K562 (cell line): Measurements from ENCODE around the gene USP6. TPM values are rescaled to one million over a fixed set of nuclear protein-coding genes. Genes with fewer than 3 reads are reported as not detected.
"Not testable (repeated sequence)": the region's sequence is repeated elsewhere in the genome, so short reads cannot be mapped to it uniquely, and the experiment has no call there.

ENCODE experiments used
- ATAC-seq: fragments of 200-7000 bp; cut with Tn5 transposase; 3 replicates; pipeline ENCODE4 v1.9.1; 2020; ENCODE audit warnings: moderate library complexity
- BruUV-seq: library from RNA; stranded (reverse); fragments of 400-500 nt; replicated peaks from 2 replicates; lab custom pipeline; 2021; lab: Mats Ljungman, UMichigan
- CTCF ChIA-PET: fragments of 300-600 bp; formaldehyde crosslinking; extraction: SDS; loops from one replicate; lab custom pipeline; 2021; ENCODE audit warnings: low intra/inter-chr PET ratio; lab: Yijun Ruan, JAX
- POLR2A ChIA-PET: fragments of 300-600, 350-650 bp; sonication (Branson Sonifier 250); formaldehyde crosslinking; extraction: SDS; loops from one replicate; lab custom pipeline; 2021; ENCODE audit warnings: antibody characterized with exemption, inconsistent platforms; lab: Yijun Ruan, JAX
- DNase-seq, 4 experiments: peaks; one replicate each; pipeline versions ENCODE4 v3.0.0 to v3.0.0-alpha.2; 2011 to 2018; ENCODE audit warnings: low spot score in 3 of 4, mixed read lengths in 3 of 4; ENCODE audit errors: extremely low read depth in 1 of 4
- FAIRE-seq: peaks from 2 replicates; lab custom pipeline; 2011; peaks lifted over from hg19 to GRCh38; lab: Jason Lieb, UNC
- H2AFZ ChIP-seq: 2 replicates; pipeline ENCODE4 v1.6.0; 2011; ENCODE audit warnings: low read depth, low read length, control low read depth, inconsistent platforms
- H3K27ac ChIP-seq: fragments of 200-600 bp; 3 replicates; pipeline ENCODE4 v1.8.0; 2011; ENCODE audit warnings: low read depth, mild to moderate bottlenecking, control low read depth, inconsistent platforms, low read length, moderate library complexity, mixed read lengths; ENCODE audit errors: extremely low read depth
- H3K27me3 ChIP-seq, 2 experiments: fragments of 300-600 bp in 1 of 2; 2 replicates in 1 of 2; 3 replicates in 1 of 2; pipeline versions ENCODE4 v1.6.0 to v1.8.0; 2011; ENCODE audit warnings: inconsistent platforms in 2 of 2, low read length in 2 of 2, mild to moderate bottlenecking in 1 of 2, mixed read lengths in 1 of 2, moderate library complexity in 1 of 2; ENCODE audit not compliant: control insufficient read depth in 2 of 2, insufficient read depth in 2 of 2
- H3K36me3 ChIP-seq: fragments of 300-600 bp; 3 replicates; pipeline ENCODE4 v1.8.0; 2011; ENCODE audit warnings: mild to moderate bottlenecking, low read length, inconsistent platforms; ENCODE audit not compliant: control insufficient read depth, insufficient read depth
- H3K4me1 ChIP-seq, 2 experiments: fragments of 200-600 bp in 1 of 2; replicated peaks in 1 of 2; 2 replicates in 1 of 2; 3 replicates in 1 of 2; pipeline versions ENCODE4 v1.5.1 to v1.8.0; 2011; ENCODE audit warnings: inconsistent platforms in 2 of 2, low read length in 2 of 2, mild to moderate bottlenecking in 1 of 2, mixed read lengths in 1 of 2, moderate library complexity in 1 of 2; ENCODE audit not compliant: control insufficient read depth in 2 of 2, insufficient read depth in 2 of 2
- H3K4me2 ChIP-seq: 2 replicates; pipeline ENCODE4 v1.6.1; 2011; ENCODE audit warnings: low read length, control low read depth, inconsistent platforms, mixed read lengths; ENCODE audit not compliant: insufficient read depth
- H3K4me3 ChIP-seq: fragments of 200-600 bp; sonication (generic), shearing (Covaris generic); 2 replicates; pipeline ENCODE4 v1.5.1; 2016; ENCODE audit warnings: control low read depth, inconsistent platforms
- H3K79me2 ChIP-seq: fragments of 200-600 bp; 3 replicates; pipeline ENCODE4 v1.8.0; 2011; ENCODE audit warnings: low read length, inconsistent platforms; ENCODE audit not compliant: control insufficient read depth, insufficient read depth
- H3K9ac ChIP-seq, 2 experiments: 2 replicates each; pipeline versions ENCODE4 v1.6.0 to v1.6.1; 2011; ENCODE audit warnings: low read depth in 2 of 2, low read length in 2 of 2, control low read depth in 1 of 2, inconsistent platforms in 1 of 2, mild to moderate bottlenecking in 1 of 2, mixed read lengths in 1 of 2; ENCODE audit not compliant: insufficient read depth in 1 of 2
- H3K9me1 ChIP-seq: one replicate; pipeline ENCODE4 v1.6.0; 2011; ENCODE audit warnings: inconsistent platforms, mild to moderate bottlenecking, low read length, moderate library complexity; ENCODE audit not compliant: control insufficient read depth, insufficient read depth
- H3K9me3 ChIP-seq: replicated peaks from 2 replicates; pipeline ENCODE4 v1.5.1; 2011; ENCODE audit warnings: low read depth, low read length, inconsistent platforms; ENCODE audit not compliant: control insufficient read depth, insufficient read depth
- H4K20me1 ChIP-seq: replicated peaks from 2 replicates; pipeline ENCODE4 v1.6.1; 2011; ENCODE audit warnings: low read length, inconsistent platforms, mixed read lengths; ENCODE audit not compliant: control insufficient read depth, insufficient read depth
- ARID1B ChIP-seq: fragments of 450-650 bp; IDR thresholded peaks from 2 replicates; pipeline ENCODE4 v1.6.1; 2016; ENCODE audit warnings: antibody characterized with exemption, mild to moderate bottlenecking, inconsistent platforms
- BDP1 ChIP-seq: IDR thresholded peaks from 3 replicates; pipeline ENCODE4 v1.6.1; 2011; ENCODE audit not compliant: insufficient read length, insufficient read depth
- HNRNPLL ChIP-seq: fragments of 200-400 bp; formaldehyde crosslinking; IDR thresholded peaks from 2 replicates; pipeline ENCODE4 v1.6.1; 2017; ENCODE audit warnings: low read length, low read depth, mild to moderate bottlenecking; ENCODE audit not compliant: poor library complexity, severe bottlenecking
- POLR3A ChIP-seq: IDR thresholded peaks from 2 replicates; pipeline ENCODE4 v1.6.1; 2011; ENCODE audit warnings: borderline replicate concordance, mild to moderate bottlenecking, moderate library complexity; ENCODE audit not compliant: insufficient read length, insufficient read depth; ENCODE audit errors: extremely low read depth
- SAFB ChIP-seq: fragments of 200-400 bp; formaldehyde crosslinking; IDR thresholded peaks from 2 replicates; pipeline ENCODE4 v1.6.1; 2017; ENCODE audit warnings: low read depth, low read length, borderline replicate concordance
- SIX5 ChIP-seq, 2 experiments: IDR thresholded peaks; 2 replicates each; pipeline ENCODE4 v1.6.1; 2011; ENCODE audit warnings: low read length in 2 of 2, borderline replicate concordance in 1 of 2, low read depth in 1 of 2, mild to moderate bottlenecking in 1 of 2, moderate library complexity in 1 of 2; ENCODE audit not compliant: insufficient read depth in 1 of 2
- SMAD4 ChIP-seq: fragments of 250-450 bp; sonication (Bioruptor Pico); conservative IDR thresholded peaks from 2 replicates; pipeline ENCODE4 v1.8.0; 2021; ENCODE audit warnings: inconsistent platforms, mild to moderate bottlenecking, moderate library complexity
- ZC3H8 ChIP-seq: fragments of 450-650 bp; IDR thresholded peaks from 2 replicates; pipeline ENCODE4 v1.6.1; 2017
- ZFP36 ChIP-seq: fragments of 150-350 bp; IDR thresholded peaks from 2 replicates; pipeline ENCODE4 v1.6.1; 2018; ENCODE audit warnings: low read length, low read depth; ENCODE audit not compliant: partially characterized antibody
- ZNF232 ChIP-seq: sonication (generic); formaldehyde crosslinking; IDR thresholded peaks from 2 replicates; pipeline ENCODE4 v1.8.0; 2022; ENCODE audit warnings: mild to moderate bottlenecking, missing genetic modification reagents
- ZNF766 ChIP-seq: fragments of 200-800 bp; sonication (Bioruptor generic); conservative IDR thresholded peaks from 2 replicates; pipeline ENCODE4 v1.6.1; 2016; ENCODE audit warnings: missing genetic modification characterization, missing compliant biosample characterization
- WGBS: fragments of 100-300 bp; shearing (Covaris generic); methylation state at CpG from one replicate; pipeline ENCODE4 v1.1.6; 2016; ENCODE audit warnings: low coverage, mixed read lengths; ENCODE audit not compliant: insufficient coverage; ENCODE audit errors: missing lambda C conversion rate; 5-methylcytosine and 5-hydroxymethylcytosine counted together
- in situ Hi-C: fragments of 300-500 bp; cut with MboI; formaldehyde crosslinking; loops from 4 replicates; pipeline ENCODE4 v1.15.0; 2018; ENCODE audit warnings: inconsistent platforms, mixed read lengths
- intact Hi-C: fragments of 100-400 bp; cut with micrococcal nuclease; formaldehyde crosslinking; loops from 2 replicates; pipeline ENCODE4 v1.14.2; 2022
- polyA plus RNA-seq, 8 experiments: library from polyadenylated mRNA; depleted of rRNA in 4 of 8; stranded (reverse) in 5 of 8; unstranded in 3 of 8; fragments of >200 nt; fragmentation: Nextera tagmentation in 2 of 8; fragmentation: Illumina TruSeq in 1 of 8; extraction: Ambion mirVana in 2 of 8; extraction: Trizol in 1 of 8; gene quantifications; 2 replicates each; pipeline versions ENCODE4 v1.2.1 to v1.2.3, GENCODE V29; 2011 to 2014; ENCODE audit warnings: inconsistent platforms in 1 of 8, missing spikeins in 1 of 8
- total RNA-seq, 7 experiments: library from RNA; depleted of rRNA in 6 of 7; stranded (reverse); fragments of >200 nt in 6 of 7; fragmentation: Illumina TruSeq in 2 of 7; extraction: Trizol in 2 of 7; gene quantifications; 2 replicates each; pipeline versions ENCODE4 v1.2.1 to v1.2.3, GENCODE V29; 2011 to 2021; ENCODE audit warnings: low replicate concordance in 1 of 7
- TF ChIP-seq, protein P1 (sequence below), 2 experiments: fragments of 150-350 bp in 1 of 2; IDR thresholded peaks; 2 replicates each; pipeline ENCODE4 v1.6.1; 2012 to 2016; ENCODE audit warnings: low read depth in 2 of 2, low read length in 2 of 2, mild to moderate bottlenecking in 1 of 2, moderate library complexity in 1 of 2
- TF ChIP-seq, protein P2 (sequence below): sonication (generic); formaldehyde crosslinking; IDR thresholded peaks from 2 replicates; pipeline ENCODE4 v1.8.0; 2022; ENCODE audit warnings: mild to moderate bottlenecking, low read depth, missing genetic modification reagents
- TF ChIP-seq, protein P3 (sequence below): fragments of 450-650 bp; IDR thresholded peaks from 2 replicates; pipeline ENCODE4 v1.6.1; 2017; ENCODE audit warnings: mild to moderate bottlenecking, moderate library complexity
- TF ChIP-seq, protein P4 (sequence below): fragments of 250-450 bp; sonication (Bioruptor Pico); IDR thresholded peaks from 2 replicates; pipeline ENCODE4 v1.9.0; 2021; ENCODE audit warnings: mild to moderate bottlenecking

Gene USP6
- total and polyA plus RNA-seq, 9 of the 15 experiments (the other 6 are each of a cell fraction or from before 2014, with no cell fraction given), result 0.01 to 0.09 (median 0.04) TPM; not detected in 4

DNA sequence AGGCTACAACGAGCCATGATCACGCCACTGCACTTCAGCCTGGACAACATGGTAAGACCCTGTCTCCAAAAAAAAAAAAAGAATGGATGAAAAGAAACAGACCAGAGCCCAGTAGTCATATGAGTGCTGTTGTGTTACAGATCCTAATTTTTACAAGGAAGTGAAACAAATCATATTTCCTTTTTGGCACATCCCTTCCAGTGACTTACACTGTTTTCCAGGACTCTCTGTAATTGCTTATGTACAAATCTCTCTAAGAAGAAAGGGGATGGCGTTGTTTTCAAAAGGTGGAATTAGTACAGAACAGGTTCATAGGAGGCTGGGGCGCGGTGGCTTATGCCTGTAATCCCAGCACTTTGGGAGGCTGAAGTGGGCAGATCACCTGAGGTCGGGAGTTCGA, 95.6 kb downstream of the USP6 start (continued):
- TF ChIP-seq, protein P1, sequence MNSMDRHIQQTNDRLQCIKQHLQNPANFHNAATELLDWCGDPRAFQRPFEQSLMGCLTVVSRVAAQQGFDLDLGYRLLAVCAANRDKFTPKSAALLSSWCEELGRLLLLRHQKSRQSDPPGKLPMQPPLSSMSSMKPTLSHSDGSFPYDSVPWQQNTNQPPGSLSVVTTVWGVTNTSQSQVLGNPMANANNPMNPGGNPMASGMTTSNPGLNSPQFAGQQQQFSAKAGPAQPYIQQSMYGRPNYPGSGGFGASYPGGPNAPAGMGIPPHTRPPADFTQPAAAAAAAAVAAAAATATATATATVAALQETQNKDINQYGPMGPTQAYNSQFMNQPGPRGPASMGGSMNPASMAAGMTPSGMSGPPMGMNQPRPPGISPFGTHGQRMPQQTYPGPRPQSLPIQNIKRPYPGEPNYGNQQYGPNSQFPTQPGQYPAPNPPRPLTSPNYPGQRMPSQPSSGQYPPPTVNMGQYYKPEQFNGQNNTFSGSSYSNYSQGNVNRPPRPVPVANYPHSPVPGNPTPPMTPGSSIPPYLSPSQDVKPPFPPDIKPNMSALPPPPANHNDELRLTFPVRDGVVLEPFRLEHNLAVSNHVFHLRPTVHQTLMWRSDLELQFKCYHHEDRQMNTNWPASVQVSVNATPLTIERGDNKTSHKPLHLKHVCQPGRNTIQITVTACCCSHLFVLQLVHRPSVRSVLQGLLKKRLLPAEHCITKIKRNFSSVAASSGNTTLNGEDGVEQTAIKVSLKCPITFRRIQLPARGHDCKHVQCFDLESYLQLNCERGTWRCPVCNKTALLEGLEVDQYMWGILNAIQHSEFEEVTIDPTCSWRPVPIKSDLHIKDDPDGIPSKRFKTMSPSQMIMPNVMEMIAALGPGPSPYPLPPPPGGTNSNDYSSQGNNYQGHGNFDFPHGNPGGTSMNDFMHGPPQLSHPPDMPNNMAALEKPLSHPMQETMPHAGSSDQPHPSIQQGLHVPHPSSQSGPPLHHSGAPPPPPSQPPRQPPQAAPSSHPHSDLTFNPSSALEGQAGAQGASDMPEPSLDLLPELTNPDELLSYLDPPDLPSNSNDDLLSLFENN (IDR thresholded peaks at IDR 0.05; ENCODE audit: low read depth in 2 of 2, low read length in 2 of 2), result no peak
- no peak for TF ChIP-seq SIX5 (IDR thresholded peaks at IDR 0.05; ENCODE audit: borderline replicate concordance in 1 of 2, insufficient read depth in 1 of 2, low read depth in 1 of 2, low read length in 2 of 2)
- TF ChIP-seq BDP1, result no peak
- TF ChIP-seq SMAD4, result no peak
- no peak for TF ChIP-seq ZFP36
- TF ChIP-seq POLR3A, result no peak
- TF ChIP-seq, protein P2, sequence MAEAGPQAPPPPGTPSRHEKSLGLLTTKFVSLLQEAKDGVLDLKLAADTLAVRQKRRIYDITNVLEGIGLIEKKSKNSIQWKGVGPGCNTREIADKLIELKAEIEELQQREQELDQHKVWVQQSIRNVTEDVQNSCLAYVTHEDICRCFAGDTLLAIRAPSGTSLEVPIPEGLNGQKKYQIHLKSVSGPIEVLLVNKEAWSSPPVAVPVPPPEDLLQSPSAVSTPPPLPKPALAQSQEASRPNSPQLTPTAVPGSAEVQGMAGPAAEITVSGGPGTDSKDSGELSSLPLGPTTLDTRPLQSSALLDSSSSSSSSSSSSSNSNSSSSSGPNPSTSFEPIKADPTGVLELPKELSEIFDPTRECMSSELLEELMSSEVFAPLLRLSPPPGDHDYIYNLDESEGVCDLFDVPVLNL (CRISPR knock-in tag), result no peak
- TF ChIP-seq, protein P3, sequence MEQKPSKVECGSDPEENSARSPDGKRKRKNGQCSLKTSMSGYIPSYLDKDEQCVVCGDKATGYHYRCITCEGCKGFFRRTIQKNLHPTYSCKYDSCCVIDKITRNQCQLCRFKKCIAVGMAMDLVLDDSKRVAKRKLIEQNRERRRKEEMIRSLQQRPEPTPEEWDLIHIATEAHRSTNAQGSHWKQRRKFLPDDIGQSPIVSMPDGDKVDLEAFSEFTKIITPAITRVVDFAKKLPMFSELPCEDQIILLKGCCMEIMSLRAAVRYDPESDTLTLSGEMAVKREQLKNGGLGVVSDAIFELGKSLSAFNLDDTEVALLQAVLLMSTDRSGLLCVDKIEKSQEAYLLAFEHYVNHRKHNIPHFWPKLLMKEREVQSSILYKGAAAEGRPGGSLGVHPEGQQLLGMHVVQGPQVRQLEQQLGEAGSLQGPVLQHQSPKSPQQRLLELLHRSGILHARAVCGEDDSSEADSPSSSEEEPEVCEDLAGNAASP, result no peak
- TF ChIP-seq ZC3H8, result no peak
- no peak for TF ChIP-seq SAFB
- TF ChIP-seq ZNF766 (CRISPR knock-in tag), result no peak
- TF ChIP-seq, protein P4, sequence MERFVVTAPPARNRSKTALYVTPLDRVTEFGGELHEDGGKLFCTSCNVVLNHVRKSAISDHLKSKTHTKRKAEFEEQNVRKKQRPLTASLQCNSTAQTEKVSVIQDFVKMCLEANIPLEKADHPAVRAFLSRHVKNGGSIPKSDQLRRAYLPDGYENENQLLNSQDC (CRISPR knock-in tag), result no peak
- TF ChIP-seq ZNF232, result no peak
- TF ChIP-seq HNRNPLL, result no peak
- no peak for TF ChIP-seq ARID1B

DNA sequence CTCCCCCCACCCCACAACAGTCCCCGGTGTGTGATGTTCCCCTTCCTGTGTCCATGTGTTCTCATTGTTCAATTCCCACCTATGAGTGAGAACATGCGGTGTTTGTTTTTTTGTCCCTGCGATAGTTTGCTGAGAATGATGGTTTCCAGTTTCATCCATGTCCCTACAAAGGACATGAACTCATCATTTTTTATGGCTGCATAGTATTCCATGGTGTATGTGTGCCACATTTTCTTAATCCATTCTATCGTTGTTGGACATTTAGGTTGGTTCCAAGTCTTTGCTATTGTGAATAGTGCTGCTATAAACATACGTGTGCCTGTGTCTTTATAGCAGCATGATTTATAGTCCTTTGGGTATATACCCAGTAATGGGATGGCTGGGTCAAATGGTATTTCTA, 101.7 kb downstream of the USP6 start:
- H3K9ac ChIP-seq, H3K4me2 ChIP-seq, H3K79me2 ChIP-seq, intact Hi-C loops, H4K20me1 ChIP-seq, H3K4me3 ChIP-seq, CTCF ChIA-PET, H3K27me3 ChIP-seq, POLR2A ChIA-PET, H3K9me3 ChIP-seq, FAIRE-seq, H2AFZ ChIP-seq, H3K27ac ChIP-seq, H3K4me1 ChIP-seq, BruUV-seq, in situ Hi-C loops, H3K9me1 ChIP-seq, H3K36me3 ChIP-seq, ATAC-seq, DNase-seq: not testable (repeated sequence)
- WGBS, result 0% methylated on average over 1 of the region's 5 CpGs
